LNCAP (cell line): Measurements from ENCODE around the gene TM4SF18.

ENCODE experiments used
- CTCF ChIP-seq: fragments of 450-650 bp; IDR thresholded peaks from 2 replicates; pipeline ENCODE4 v1.5.1; 2017; ENCODE audit warnings: mild to moderate bottlenecking

TM4SF18 gene

GRCh38 chr3:149376718-149377407 lies 43.4 kb upstream of the TM4SF18 start:
- TF ChIP-seq CTCF, result no peak

DNA sequence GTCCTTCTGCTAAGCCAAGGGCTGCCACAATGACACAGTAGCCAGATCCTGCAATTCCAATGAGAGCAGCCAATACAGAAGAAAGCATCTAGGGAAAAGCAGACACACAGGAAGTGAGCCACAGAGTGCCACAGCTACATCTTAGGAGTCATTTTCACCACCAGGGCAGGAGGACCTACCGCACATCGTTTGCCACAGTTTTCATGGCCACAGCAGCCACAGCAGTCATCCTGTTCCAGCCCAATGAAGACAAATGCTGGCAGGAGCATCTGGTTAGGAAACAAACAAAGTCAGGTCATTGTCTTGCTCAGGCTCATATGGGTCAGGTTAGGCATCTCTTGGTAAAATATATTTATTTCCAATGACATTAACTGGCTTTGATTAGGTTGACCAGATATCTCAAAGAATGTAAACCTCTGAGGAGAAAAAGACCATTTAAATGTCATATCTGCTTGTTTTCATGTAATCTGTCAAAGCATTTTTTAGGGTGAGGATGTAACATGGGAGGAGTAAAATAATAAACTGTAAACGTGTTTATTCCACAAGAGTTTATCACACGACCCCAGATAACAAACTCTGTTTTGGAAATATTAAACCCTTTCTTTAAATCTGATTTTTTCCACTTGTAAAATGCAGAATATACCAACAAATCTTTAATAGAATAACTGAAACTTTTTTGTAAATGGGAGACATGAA lies 42.2 kb upstream of the TM4SF18 start:
- TF ChIP-seq CTCF, result no peak

DNA sequence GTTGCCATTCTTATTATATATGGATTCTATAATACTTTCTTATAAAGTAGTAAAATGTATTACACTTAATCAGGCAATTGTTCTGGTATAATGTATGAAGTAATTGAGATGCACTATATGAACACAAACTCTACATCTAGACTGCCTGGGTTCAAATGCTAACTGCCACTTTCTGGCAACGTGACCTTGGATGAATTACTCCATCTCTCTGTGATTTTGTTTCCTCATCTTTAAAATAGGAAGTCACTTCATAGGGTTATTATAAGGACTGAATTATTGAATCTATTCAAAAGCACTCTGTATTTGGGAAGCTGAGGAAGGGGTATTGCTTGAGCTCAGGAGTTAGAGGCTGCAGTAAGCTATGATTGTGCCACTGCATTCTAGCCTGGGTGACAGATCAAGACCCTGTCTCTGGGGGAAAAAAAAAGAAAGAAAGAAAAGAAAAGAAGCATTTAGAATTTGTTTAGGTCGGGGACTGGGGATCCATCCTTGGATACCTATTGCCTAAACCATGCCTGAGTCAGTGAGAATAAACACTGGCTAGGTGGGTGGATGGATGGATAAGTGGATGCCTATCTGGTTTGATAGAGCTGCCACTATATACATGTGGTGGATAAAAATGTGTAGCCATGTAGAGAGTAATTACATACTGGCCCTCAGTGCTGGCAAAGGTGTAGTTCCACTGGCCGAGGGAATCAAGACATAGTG lies 41.5 kb upstream of the TM4SF18 start:
- no peak for TF ChIP-seq CTCF

- no peak for TF ChIP-seq CTCF
Observed at GRCh38 chr3:149374391-149374790, 41.0 kb upstream of the TM4SF18 start.

DNA sequence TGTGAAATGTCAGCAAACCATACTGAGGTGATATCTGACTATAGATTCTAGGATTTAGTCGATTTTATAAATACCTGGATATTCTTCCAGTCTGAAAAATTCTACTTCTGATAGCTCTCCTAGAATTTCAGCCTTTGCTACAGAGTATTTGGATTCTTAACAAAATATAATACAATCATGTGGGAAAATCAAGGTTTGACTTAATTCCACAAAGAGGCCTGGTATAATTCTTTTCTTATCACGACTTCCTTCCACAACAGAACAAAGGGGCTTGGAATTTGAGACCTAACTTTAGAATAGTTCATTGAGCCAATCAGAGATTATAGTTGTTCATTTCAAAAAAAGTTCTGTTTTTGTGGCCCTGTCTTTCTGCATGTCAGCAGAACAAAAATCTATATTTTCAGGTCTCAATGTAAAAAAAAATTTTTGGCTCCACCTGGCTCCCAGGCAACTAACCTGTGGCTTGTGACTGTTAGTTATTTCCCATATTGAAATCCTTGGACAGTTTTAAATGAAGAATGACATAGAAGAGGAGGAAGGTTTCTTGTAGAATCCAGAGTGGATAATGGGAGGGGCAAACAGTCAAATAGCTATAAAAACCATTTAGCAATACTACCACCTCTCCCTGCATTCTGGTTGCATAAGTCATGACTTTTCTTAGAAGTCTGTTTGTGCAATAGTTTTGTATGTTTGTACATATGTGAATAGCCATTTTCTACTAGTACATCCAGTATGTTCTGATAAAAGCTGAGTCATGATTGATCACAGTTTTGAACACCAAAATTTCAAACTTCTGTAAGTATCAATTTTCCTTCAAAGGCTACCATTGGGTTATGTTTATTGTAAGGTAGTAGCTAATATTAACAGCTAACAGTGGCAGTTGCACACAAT lies 40.0 kb upstream of the TM4SF18 start:
- TF ChIP-seq CTCF, result no peak

- TF ChIP-seq CTCF, result no peak
Observed at GRCh38 chr3:149371723-149372114, 38.3 kb upstream of the TM4SF18 start.
